NCI-H2171 treated with DMSO at 0.1 percent for 48 hours (cell line): ENCODE data around the gene ADIPOR2.
"Not testable (repeated sequence)": the region's sequence is repeated elsewhere in the genome, so short reads cannot be mapped to it uniquely, and the experiment has no call there.

Experiments used
- DNase-seq: peaks from one replicate; lab custom pipeline; 2025; lab: John Stamatoyannopoulos, UW

The ADIPOR2 gene

GRCh38 chr12:1703771-1704722 is 13.2 kb downstream of the ADIPOR2 start:
- no peak for DNase-seq

- DNase-seq, result no peak
Measured at GRCh38 chr12:1705774-1706631, 15.1 kb downstream of the ADIPOR2 start.

- no peak for DNase-seq
Measured at GRCh38 chr12:1706632-1706980, 15.7 kb downstream of the ADIPOR2 start.

DNA sequence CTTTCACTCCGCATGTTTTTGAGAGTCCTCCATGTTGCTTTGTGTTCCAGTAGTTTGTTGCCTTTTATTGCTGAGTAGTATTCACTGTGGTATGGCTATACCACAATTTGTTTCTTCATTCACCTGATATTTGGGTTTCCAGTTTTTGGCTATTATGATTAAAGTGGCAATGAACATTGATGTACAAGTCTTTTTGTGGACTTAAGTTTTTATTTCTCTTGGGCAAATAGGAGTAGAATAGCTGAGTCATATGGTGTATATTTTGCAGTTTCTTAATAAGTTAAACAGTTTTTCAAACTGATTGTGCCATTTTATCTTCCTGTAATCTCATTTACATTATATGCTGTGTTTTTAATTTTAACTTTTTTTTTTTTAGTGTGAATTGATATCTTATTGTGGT is 16.2 kb downstream of the ADIPOR2 start:
- DNase-seq, result no peak

- DNase-seq, result not testable (repeated sequence)
Measured at GRCh38 chr12:1709968-1710367, 19.1 kb downstream of the ADIPOR2 start.

DNA sequence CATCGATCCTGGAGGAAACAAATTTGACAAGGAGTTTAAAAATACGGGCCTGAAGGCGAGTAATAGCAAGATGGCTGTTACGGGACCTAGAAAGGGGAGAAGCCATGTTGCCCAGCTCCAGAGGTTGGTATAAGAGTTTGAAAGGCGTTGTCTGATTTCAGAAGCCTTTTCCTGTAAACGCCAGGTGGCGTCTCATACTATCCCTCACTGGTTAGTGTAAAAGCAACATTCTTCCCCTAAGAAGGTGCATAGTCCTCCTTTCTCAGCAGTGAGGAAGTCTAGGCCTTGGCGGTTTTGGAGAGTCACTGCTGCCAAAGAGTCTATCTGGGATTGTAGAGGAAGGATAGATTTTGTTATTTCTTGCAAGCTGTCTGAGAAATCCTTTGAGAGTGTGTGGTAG is 20.0 kb downstream of the ADIPOR2 start:
- not testable (repeated sequence) for DNase-seq

DNA sequence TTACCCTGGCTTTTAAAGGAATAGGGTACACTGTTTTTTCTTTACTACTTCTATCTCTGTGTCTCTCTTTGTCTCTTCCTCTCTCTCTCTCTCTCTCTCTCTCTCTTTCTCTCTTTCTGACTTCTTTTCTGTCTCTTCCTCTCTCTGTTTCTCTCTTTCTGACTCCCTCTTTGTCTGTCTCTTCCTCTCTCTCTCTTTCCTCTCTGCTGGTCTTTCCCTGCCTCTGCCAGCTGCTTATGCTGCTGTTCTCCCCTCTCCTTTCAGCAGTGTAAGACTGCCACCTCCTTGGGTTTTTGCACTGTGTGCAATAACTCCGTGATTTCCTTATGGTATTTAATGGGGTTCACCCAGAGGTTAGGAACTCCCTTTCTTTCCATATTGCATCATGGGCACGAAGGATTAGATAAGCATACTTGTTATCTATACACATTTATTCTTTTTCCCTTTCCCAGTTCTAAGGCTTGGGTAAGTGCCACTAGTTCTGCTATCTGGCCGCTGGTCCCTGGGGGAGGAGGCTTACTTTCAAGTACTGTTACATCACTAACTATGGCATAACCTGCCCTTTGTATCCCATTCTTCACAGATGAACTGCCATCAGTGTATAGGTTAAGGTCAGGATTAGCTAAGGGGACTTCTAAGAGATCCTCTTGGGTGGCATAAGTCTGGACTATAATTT is 20.8 kb downstream of the ADIPOR2 start:
- DNase-seq, result not testable (repeated sequence)

DNA sequence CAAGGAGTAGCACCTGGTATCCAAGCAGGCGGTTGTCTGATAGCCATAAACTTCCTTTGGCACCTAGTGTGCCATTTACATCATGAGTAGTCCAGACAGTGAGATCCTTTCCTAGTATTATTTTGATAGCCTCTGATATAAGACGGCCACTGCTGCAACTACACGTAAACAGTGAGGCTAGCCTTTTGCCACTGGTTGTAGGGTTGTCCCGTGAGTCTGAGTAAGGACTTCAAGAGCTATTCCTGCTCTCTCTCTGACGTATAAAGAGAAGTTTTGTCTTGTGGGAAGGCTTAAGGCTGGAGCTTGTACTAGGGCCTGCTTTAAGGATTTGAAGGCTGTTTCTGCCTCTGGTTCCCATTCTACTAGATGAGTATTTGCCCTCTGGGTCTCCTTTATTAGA is 21.4 kb downstream of the ADIPOR2 start:
- not testable (repeated sequence) for DNase-seq

DNA sequence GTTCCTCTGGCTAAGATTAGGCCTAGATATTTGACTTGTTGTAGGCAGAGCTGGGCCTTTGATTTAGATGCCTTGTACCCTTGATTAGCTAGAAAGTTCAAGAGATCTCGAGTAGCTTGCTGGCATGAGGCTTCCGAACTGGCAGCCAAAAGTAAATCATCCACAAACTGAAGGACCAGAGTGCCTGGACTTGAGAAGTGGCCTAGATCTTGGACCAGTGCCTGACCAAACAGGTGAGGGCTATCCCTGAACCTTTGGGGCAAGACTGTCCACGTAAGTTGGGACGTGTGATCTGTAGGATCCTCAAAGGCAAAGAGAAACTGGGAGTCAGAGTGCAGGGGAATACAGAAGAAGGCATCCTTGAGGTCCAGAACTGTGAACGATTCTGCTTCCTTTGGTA is 22.0 kb downstream of the ADIPOR2 start:
- DNase-seq, result not testable (repeated sequence)

DNA sequence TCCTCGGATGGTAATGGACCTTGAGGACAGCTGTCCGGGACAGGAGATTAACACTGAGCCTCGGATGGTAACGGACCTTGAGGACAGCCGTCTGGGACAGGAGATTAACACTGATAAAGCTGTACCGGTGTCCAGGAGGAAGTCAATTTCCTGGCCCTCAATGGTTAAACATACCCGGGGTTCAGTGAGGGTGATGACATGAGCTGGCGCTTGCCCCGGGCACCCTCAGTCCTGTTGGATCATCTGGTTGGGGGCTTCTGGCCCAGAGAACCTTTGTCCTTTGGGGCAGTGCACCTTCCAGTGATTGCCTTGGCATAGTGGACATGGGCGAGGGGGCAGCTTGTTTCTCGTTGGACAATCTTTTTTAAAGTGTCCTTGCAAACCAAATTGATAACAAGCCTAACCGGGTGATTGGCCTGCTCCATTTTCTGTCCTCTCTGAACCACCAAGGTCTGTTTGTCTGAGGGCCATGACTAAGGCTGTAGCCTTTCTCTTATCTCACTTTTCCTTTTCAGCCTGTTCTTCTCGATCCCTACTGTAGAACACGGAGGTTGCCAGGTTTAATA is 23.0 kb downstream of the ADIPOR2 start:
- not testable (repeated sequence) for DNase-seq

DNA sequence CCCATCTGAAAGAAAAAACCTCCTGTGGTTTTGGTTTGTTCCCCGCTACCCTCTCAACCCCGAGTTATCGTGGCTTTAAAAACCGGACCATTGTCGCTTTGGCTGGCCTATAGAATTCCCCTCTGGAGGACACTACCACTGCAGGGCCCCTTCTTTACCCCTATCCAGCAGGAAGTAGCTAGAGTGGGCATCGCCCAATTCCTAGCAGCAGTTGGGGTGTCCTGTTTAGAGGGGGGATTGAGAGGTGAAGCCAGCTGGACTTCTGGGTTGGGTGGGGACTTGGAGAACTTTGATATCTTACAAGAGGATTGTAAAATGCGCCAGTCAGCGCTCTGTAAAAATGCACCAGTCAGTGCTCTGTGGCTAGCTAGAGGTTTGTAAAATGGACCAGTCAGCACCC is 24.6 kb downstream of the ADIPOR2 start:
- DNase-seq, result not testable (repeated sequence)

DNA sequence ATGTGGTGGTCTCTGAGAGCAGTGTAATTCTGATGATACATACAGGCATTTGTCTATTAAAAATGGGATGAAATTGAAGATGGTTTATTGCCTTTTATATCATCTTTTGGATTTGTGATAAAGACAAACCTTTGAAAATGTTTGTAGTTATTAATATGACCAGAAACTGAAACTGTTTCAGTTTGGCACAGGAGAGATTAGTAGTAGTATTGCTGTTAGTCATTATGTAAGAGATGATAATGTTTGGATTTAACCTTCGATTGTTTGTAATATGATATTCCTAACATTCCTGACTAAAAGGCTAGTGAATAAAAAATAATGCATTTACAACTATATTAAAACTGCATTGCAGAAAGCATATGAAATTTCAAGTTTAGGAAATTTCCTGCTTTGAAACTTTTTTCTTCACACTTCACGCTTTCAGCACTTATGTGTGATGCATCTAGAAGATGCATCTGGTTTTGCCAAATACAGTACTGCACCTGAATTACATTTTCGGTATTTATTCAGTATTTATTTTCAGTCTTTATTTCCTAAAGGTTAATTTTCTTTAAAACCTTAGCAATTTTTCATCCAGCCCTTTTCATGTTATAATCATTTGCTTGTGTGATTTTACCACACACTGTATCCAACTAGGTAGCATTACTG is 25.5 kb downstream of the ADIPOR2 start:
- DNase-seq, result no peak

DNA sequence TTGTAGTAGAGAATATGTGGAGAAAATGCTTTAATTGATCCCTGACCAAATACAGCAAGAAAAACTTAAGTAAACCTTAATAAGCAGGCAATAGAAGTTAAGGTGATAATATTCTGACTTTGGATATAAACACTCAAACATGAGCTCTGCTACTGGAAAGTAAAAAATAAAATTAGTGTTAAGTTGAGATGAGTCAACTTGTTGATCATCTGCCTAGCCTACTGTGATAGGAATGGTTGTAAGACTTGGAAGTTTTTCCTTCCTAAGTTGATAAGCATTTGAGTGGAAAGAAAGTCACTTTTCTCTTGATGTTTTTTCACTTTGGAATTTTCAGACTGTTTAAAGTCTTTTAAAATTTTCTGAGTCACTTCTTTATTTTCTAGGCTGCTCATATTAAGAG is 26.0 kb downstream of the ADIPOR2 start:
- no peak for DNase-seq

DNA sequence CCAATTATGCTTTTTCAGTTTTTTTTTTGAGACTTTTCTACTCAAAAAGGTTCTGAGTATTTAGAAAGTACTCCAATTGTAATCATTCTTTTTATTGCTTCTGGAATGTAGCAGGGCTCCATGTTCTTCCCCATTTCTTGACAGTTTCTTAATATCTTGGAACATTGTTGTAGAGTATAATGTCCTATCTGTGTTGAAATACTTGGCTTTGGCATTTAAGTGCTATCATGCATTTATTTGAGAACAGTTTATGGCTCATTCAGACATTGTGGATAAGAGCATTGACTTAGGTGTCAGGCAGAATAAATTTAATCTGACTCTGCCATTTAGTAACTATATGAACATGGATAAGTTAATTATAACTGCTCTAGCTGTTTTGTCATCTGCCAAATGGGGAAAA is 28.3 kb downstream of the ADIPOR2 start:
- no peak for DNase-seq

GRCh38 chr12:1720494-1720893 is 29.6 kb downstream of the ADIPOR2 start:
- DNase-seq, result peak; percentile 51

- no peak for DNase-seq
Measured at GRCh38 chr12:1723721-1724120, 32.9 kb downstream of the ADIPOR2 start.

GRCh38 chr12:1724250-1724649 is 33.4 kb downstream of the ADIPOR2 start:
- DNase-seq, result no peak

- no peak for DNase-seq
Measured at GRCh38 chr12:1726753-1727152, 35.9 kb downstream of the ADIPOR2 start.

DNA sequence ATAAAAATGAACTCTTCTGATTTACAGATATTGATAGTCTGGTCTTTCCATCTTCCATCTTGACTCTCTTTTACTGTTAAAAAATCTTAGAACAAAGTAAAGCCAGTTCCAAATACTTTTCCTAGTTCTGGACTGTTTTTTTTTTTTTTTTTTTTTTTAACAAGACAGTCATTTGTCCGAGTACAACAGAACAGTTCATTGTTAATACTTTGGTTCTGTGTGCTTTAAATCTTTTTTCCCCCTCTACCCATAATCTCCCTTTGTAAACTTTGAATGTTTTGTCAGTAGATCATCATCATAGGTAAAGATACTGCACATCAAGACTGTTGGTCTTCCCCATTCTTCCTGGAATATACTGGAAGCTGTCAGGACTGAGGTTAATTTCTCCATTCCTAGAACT is 38.0 kb downstream of the ADIPOR2 start:
- no peak for DNase-seq

DNA sequence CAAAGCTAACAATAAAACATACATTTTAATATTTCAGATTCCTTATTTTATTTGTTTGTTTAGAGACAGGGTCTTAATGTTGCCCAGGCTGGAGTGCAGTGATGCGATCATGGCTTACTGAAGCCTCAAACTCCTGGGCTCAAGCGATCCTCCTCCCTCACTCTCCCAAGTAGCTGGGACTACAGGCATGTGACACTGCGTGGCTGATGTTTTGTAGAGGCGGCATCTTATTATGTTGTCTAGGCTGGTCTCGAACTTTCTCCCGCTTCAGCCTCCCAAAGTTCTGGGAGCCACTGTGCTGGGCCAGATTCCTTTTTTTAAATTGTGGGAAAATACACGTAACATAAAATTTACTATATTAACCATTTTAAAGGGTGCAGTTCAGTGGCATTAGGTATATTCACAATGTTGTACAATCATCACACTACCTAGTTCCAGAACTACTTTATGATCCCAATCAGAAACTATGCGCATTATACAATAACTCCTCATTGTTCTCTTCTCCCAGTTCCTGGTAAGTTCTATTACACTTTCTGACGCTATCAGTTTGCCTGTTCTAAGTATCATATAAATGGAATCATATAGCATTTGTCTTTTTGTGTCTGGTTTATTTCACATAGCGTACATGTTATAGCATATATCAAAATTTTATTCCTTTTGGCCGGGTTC is 40.3 kb downstream of the ADIPOR2 start:
- no peak for DNase-seq

GRCh38 chr12:1731688-1732078 is 40.8 kb downstream of the ADIPOR2 start:
- DNase-seq, result not testable (repeated sequence)
